DMS114 treated with DMSO at 0.1 percent for 48 hours (cell line): ENCODE measurements around the gene C2orf68.
A peak's percentile ranks its signal among the peaks of the same experiment; 100 is the strongest.
"Not testable (repeated sequence)": the region's sequence is repeated elsewhere in the genome, so short reads cannot be mapped to it uniquely, and the experiment has no call there.

ENCODE experiments used
- DNase-seq: peaks from one replicate; lab custom pipeline; 2025; ENCODE audit not compliant: unreplicated experiment; lab: John Stamatoyannopoulos, UW

C2orf68 gene, protein sequence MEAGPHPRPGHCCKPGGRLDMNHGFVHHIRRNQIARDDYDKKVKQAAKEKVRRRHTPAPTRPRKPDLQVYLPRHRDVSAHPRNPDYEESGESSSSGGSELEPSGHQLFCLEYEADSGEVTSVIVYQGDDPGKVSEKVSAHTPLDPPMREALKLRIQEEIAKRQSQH

GRCh38 chr2:85611705-85612587 lies at the start of gene C2orf68:
Gene C2orf68 (minus strand): TSS chr2:85612066. CDS start chr2:85611984, 82 bp downstream.
- DNase-seq: peak; percentile 89

DNA sequence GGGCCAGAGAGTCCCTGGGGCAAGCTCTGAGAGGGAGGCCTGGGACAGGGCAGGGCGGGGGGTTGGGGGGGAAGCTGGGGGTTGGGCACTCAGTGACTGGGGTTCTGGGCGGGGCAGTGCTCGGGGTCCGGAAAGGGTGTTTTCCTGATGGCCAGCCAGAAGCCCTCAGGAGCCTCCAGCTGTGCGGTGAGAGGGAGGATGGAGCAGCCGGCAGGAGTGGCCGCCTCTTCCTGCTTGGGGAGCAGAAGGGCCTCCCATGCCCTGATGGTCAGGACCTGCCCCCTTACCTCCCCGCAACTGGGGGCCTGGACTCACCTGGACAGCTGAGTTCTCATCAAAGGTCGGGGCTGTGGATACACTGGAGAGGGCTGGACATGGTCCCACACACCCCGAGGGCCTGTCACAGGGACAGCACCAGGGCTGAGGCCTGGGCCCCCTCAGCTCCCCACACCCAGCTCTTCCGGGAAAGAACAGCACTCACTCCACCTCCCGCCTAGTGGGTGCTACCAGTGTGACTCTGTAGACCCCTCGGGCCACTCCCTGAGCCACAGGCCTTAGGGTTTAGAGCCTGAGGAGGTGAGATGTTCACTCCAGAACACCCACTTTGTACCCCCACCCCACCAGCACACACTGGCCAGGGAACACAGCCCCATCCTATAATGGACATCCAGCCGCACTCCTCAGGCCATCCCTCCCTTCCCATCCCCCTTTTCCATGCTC lies 49.4 kb upstream of the C2orf68 start:
- DNase-seq: no peak

GRCh38 chr2:85660725-85661124 lies 48.9 kb upstream of the C2orf68 start:
- DNase-seq: no peak

DNA sequence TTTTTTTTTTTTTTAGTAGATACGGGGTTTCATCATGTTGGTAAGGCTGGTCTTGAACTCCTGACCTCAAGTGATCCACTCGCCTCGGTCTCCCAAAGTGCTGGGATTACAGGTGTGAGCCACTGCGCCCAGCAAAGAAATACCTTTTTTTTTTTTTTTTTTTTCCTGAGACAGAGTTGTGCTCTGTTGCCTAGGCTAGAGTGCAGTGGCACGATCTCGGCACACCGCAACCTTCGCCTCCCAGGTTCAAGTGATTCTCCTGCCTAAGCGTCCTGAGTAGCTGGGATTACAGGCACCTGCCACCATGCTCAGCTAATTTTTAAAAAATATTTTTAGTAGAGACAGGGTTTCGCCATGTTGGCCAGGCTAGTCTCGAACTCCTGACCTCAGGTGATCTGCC lies 48.4 kb upstream of the C2orf68 start:
- not testable (repeated sequence) for DNase-seq

GRCh38 chr2:85659324-85659981 lies 47.6 kb upstream of the C2orf68 start:
- DNase-seq: no peak

DNA sequence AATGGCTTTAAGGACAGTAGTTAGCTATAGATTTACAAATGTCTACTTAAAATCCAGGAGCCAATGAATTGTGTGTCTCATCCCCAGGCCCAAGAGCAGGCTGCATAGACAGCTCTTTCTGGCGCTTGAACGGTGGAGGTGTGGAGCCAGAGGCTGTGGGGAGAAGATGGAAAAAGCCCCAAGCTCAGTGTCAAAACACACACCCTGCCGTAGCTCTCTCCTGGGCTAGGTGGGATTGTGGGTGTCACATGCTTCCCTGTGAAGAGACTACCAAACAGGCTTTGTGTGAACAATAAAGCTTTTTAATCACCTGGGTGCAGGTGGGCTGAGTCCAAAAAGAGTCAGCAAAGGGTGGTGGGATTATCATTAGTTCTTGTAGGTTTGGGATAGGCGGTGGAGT lies 45.5 kb upstream of the C2orf68 start:
- DNase-seq: not testable (repeated sequence)

GRCh38 chr2:85656468-85656867 lies 44.6 kb upstream of the C2orf68 start:
- no peak for DNase-seq

DNA sequence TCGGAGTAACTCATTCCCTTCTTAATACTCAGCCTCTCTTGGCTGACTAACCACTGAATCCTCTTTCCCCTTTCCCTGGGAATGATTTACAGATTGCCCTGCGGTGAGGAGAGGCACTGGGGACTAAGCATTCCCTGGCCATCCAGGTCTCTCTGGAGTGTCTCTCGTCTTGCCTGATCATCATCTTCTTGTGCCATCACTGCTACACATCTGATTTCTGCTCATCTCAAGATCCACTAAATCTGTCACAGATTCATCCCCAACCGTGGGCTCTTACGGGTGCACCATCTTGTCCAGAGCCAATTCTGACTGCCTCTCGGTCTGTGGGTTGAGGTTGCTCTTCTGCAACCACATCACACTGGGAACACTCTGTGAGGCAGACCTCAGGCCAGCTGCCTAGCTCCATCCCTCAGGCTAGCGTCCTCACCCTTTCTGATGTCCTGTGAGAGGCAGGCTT lies 44.1 kb upstream of the C2orf68 start:
- DNase-seq: no peak

DNA sequence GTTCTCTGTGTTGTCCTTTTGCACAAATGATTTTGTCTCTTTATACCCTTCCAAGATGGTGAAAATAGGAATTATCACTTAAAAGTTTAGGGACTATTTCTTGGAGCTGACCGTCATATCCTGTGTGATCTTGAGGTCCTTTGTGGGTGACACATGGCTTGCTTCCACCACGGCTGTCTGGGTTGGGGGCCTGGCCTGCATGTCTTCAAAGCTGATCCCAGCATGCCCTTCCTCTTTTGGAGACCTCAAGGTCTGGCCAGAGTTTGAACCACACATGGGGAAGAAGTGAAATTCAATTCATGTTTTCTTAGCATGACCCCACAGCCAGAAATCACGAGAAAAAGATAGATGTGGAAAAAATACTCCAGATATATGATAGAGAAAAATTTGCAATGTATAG lies 42.1 kb upstream of the C2orf68 start:
- no peak for DNase-seq

DNA sequence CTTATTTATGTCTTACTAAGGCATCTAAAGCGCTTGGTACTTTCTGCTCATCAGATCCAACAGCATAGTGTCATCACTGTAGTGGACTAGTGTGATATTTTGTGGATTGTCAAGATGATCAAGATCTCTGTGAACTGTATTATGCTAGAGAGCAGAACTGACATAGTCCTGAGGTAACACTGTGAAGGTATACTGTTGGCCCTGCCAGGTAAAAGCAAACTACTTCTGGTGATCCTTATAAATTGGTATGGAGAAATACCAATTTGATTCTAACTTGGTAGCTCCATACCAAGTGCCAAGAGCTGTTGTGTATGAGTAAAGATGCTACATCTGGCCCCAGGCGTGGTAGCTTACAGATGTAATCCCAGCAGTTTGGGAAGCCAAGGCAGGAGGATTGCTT lies 40.2 kb upstream of the C2orf68 start:
- DNase-seq: no peak

DNA sequence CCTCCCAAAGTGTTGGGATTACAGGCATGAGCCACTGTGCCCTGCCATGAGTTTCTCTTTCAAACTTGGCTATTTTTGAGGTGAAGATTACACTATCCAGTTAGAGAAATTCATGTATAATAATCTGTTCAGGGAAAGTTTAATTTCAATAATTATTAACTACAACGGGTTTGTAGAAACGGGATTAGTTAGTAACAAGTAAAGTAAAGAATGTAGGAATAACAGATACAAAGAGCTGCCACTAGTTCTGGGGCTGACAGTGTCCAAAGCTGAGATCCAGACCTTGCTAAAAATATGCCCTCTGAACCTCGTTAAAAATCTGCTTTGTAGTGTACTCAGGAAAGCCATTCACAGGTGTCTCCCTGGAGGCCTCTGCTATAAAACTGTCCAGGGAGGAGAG lies 39.2 kb upstream of the C2orf68 start:
- DNase-seq: no peak

DNA sequence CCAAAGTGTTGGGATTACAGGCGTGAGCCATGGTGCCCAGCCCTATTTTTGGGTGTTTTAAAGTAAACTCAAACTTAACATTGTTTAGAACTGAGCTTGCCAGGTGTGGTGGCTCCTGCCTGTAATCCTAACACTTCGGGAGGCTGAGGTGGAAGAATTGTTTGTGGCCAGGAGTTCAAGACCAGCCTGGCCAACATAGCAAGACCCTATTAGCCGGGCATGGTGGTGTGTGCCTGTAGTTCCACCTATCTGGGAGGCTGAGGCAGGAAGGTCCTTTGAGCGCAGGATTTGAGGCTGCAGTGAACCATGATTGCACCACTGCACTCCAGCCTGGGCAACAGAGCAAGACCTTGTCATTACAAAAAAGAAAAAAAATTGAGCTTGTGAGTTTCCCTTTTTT lies 38.6 kb upstream of the C2orf68 start:
- no peak for DNase-seq

DNA sequence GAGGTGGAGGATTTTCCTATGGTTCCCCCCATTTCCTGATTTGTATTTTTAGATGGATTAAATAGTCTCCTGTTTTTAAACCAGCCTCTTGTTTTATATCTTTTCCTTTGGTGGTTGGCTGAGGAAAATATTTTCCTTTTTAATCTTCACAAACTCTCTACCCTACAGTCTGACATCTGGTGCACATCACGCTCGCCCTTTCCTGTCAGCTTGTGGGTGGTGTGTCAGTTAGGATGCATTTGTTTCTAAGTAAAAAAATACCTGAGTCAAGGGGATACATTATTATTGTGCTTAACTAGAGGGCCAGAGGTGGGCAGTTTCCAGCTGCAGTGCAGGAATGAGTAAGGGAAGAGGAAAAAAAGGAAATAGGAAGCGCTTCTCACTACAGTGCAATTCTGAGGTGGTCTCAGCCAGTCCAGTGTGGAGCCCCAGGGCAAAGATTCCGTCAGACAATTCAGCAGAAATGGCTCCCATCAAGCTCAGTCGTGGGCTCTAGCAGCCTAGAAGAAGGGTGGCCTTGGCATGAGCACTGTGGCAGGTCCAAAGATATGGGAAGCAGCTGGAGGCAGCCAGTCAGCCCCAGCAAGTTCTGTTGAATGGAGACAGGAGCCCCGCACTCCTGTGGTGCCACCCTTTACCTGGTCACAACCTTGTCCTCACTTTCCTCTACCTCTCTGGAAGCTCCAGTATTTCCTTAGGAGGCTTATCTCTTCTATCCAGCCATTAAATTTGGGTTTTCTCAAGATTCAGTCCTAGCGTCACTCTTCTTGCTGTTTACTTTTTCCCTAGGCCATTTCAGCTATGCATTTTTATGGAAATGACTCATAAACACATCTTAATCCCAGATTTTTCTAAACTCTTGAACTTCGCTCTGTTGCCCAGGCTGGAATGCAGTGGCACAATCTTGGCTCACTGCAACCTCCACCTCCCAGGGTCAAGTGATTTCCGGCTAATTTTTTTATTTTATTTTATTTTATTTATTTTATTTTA lies 37.6 kb upstream of the C2orf68 start:
- DNase-seq: no peak

DNA sequence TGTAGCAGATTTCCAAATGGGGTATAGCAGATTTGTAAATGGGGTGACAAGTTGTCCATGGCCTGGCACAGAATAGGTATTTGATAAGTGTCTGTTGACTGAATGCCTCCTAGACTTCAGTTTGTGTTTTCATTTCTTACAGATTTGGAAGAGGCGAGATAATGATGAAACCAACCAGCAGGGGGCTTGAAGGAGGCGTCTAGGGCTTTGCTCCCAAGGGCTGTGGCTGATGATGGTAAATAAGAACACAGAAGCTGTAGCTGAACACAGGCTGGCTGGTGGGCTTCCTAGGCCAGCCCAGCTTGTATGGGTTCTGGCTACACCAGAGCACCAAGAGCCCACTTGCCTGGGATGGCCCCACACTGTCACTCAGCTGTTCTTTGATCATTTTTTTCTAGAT lies 36.8 kb upstream of the C2orf68 start:
- peak; percentile 21 for DNase-seq

DNA sequence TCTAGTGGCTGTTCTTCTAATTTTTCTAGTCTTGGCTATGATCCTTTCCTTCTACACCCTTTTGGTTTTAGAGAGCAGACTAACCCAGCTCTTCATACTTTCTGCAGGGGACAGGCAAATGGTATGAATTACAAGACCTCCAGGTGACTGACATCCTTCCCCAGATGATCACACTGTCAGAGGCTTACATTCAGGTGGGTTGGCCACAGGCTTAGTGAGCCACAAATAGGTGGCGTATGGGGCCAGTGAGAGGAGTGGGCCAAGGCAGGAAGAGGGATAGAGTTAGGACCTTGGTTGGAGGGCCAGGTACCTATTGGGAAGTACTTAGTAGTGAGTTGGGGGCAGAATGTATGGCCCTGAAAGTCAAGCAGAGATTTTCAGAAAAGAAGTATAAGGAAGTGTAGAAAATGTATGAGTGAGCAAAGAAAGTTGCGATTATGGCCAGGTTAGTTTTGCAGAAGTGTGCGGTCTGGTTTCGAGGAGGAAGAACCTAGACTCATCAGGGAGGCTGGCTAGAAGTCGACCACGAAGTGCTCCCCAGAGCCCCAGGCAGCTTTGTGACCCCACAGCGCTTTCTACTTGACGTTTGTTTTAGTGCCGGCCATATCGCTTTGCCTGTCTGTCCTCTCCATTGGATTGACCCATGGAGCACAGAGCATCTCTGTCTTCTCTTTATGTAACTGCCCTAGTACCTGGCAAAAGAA lies 36.1 kb upstream of the C2orf68 start:
- DNase-seq: no peak

DNA sequence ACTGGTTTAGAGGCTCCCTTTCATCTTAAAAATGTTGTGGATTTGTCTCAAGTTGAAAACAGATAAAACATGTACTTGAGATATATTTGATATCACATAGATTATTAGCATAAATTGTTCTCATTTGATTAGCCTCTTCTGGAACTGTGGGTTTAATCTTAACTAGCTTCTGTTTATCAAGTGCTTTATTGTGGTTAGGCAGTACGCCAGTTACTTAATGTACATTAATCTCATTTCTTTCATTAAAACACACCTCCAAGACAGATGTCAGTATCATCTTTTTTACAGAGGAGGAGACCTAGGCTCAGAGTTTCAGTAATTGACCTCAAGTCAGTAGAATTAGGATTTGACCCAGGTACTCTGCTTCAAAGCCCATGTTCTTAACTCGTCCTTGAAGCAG lies 34.3 kb upstream of the C2orf68 start:
- no peak for DNase-seq

DNA sequence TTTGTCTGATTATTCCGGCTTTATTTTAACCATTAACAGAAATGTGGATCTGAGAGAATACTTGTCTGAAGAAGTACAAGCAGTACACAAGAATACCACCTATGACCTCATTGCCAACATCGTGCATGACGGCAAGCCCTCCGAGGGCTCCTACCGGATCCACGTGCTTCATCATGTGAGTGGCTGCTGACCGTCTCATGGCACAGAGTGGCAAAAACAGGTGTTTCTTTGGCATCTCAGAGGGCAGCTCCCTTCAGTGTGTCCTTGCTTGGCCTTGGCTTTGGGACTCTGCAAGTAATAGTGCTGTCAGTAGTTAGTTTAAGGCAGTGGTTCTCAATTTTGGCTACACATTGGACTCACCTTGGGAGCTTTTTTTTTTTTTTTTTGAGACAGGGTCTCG lies 33.0 kb upstream of the C2orf68 start:
- no peak for DNase-seq

DNA sequence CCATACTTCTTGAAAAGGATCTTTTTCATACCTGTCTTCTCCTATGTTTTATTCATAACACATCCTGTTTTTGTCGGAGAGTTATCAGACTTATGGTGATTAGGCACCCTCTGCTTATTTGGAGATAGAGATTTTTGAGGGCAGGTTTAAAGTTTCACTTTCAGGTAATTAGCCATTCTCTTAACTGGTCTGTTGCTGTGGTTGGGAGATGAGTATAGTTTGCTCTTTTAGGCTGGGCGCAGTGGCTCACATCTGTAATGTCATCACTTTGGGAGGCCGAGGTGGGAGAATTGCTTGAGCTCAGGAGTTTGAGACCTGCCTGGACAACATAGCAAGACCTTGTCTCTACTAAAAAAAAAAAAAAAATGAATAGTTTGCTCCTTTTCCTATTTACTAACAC lies 30.9 kb upstream of the C2orf68 start:
- DNase-seq: no peak

GRCh38 chr2:85635636-85636035 lies 23.8 kb upstream of the C2orf68 start:
- DNase-seq: no peak

DNA sequence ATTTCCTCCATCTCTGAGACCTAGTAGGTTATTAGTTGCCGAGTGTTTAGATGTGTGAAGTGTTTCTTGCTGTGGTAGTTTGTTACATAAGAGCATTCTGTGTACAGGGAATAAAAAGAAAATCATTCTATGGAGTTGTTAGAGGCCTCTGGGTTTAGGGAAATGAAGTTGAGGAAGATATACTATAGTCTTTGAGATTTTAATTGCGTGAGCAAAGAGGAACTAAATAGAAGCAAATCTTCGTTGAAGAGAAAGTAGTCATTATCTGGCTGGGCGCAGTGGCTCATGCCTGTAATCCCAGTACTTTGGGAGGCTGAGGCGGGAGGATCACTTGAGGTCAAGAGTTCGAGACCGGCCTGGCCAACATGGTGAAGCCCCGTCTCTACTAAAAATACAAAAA lies 23.1 kb upstream of the C2orf68 start:
- DNase-seq: no peak
